GM19372 (cell line): ENCODE measurements around the gene RALB.
"Not testable (repeated sequence)": the region's sequence is repeated elsewhere in the genome, so short reads cannot be mapped to it uniquely, and the experiment has no call there.

ENCODE experiments used
- ATAC-seq: cut with Tn5 transposase; IDR thresholded peaks from one replicate; pipeline ENCODE4 v1.9.1; 2021; ENCODE audit warnings: mild to moderate bottlenecking, low read depth, moderate library complexity; ENCODE audit not compliant: unreplicated experiment

Gene RALB

GRCh38 chr2:120240901-120241429 lies 11.7 kb upstream of the RALB start:
- no peak for ATAC-seq

GRCh38 chr2:120241684-120242083 lies 11.0 kb upstream of the RALB start:
- peak; percentile 57 for ATAC-seq

GRCh38 chr2:120243211-120243610 lies 9.4 kb upstream of the RALB start:
- no peak for ATAC-seq

- ATAC-seq = no peak
These were observed 8.6 kb upstream of the RALB start for GRCh38 chr2:120243875-120244553.

- no peak for ATAC-seq
These were observed 7.8 kb upstream of the RALB start for GRCh38 chr2:120244656-120245519.

GRCh38 chr2:120245520-120246332 lies 6.9 kb upstream of the RALB start:
- ATAC-seq = no peak

- no peak for ATAC-seq
These were observed 5.9 kb upstream of the RALB start for GRCh38 chr2:120246546-120247300.

GRCh38 chr2:120247851-120248250 lies 4.8 kb upstream of the RALB start:
- ATAC-seq = no peak

GRCh38 chr2:120250640-120251039 lies 2.0 kb upstream of the RALB start:
- no peak for ATAC-seq

GRCh38 chr2:120251078-120251477 lies 1.6 kb upstream of the RALB start:
- ATAC-seq = no peak

- ATAC-seq = no peak
These were observed 800 bp upstream of the RALB start for GRCh38 chr2:120251880-120252224.

GRCh38 chr2:120253021-120253882 lies 600 bp downstream of the RALB start:
- peak; percentile 30 for ATAC-seq

GRCh38 chr2:120254178-120254577 lies 1.5 kb downstream of the RALB start:
- ATAC-seq = no peak

- no peak for ATAC-seq
These were observed 2.4 kb downstream of the RALB start for GRCh38 chr2:120255071-120255470.

GRCh38 chr2:120255986-120256650 lies 3.5 kb downstream of the RALB start:
- no peak for ATAC-seq

GRCh38 chr2:120256651-120257000 lies 4.0 kb downstream of the RALB start:
- ATAC-seq = no peak

GRCh38 chr2:120257522-120257921 lies 4.9 kb downstream of the RALB start:
- ATAC-seq = no peak

GRCh38 chr2:120258196-120258595 lies 5.5 kb downstream of the RALB start:
- ATAC-seq = no peak

GRCh38 chr2:120259939-120260338 lies 7.3 kb downstream of the RALB start:
- not testable (repeated sequence) for ATAC-seq
